Right atrium auricular region (tissue), 2 donors: Measurements from ENCODE around the gene PINLYP. TPM values are rescaled to one million over a fixed set of nuclear protein-coding genes. Genes with fewer than 3 reads are reported as not detected.

ENCODE experiments used
- DNase-seq: peaks from one replicate; pipeline ENCODE4 v3.0.0-alpha.2; 2019; ENCODE audit warnings: low spot score
- H3K27ac ChIP-seq, 2 donors: fragments of 200-600 bp; sonication (generic); 1 replicate in 1 of 2; 2 replicates in 1 of 2; pipeline ENCODE4 v1.5.1; 2016 to 2019
- H3K27me3 ChIP-seq, 2 donors: fragments of 200-600 bp; sonication (generic); one replicate each; pipeline versions ENCODE4 v1.5.1 to v1.6.0; 2017 to 2019
- H3K36me3 ChIP-seq: fragments of 200-600 bp; sonication (generic); one replicate; pipeline ENCODE4 v1.5.1; 2016
- H3K4me1 ChIP-seq, 2 donors: fragments of 200-600 bp; sonication (generic); one replicate each; pipeline versions ENCODE4 v1.5.1 to v1.6.0; 2017 to 2019
- H3K4me3 ChIP-seq, 2 donors: fragments of 200-600 bp; sonication (generic); 1 replicate in 1 of 2; 2 replicates in 1 of 2; pipeline ENCODE4 v1.5.1; 2017 to 2019; ENCODE audit warnings: mild to moderate bottlenecking in 1 of 2, moderate library complexity in 1 of 2
- H3K9me3 ChIP-seq, 2 donors: fragments of 200-600 bp; sonication (generic); one replicate each; pipeline ENCODE4 v1.5.1; 2019
- CTCF ChIP-seq, 2 donors: fragments of 200-600 bp; sonication (generic); IDR thresholded peaks; one replicate each; pipeline ENCODE4 v1.5.1; 2019; ENCODE audit warnings: antibody characterized with exemption in 2 of 2
- total RNA-seq, 2 donors: library from RNA; depleted of rRNA; stranded (reverse); fragments of >200 nt; gene quantifications; one replicate each; pipeline ENCODE4 v1.1.0, GENCODE V29; 2016

The PINLYP gene
- total RNA-seq, 2 donors from 2014 or later, result 1.6 to 4.5 TPM

- H3K36me3 ChIP-seq, result no peaks in the 10 kb centered on the region
- TF ChIP-seq CTCF (IDR thresholded peaks at IDR 0.05), result no peak
- no peaks in the 10 kb centered on the region for H3K9me3 ChIP-seq
- no peaks in the 10 kb centered on the region for H3K27me3 ChIP-seq
- DNase-seq, result no peak
- H3K27ac ChIP-seq, result no peak overlapping the region
- H3K4me1 ChIP-seq, result peaks cover 0 to 17% of the 10 kb centered on the region in 2 donors
- H3K4me3 ChIP-seq, result no peak overlapping the region
These were observed 46.5 kb downstream of the PINLYP start for GRCh38 chr19:43622070-43622469.

GRCh38 chr19:43622956-43623355, 47.4 kb downstream of the PINLYP start:
- no peak for TF ChIP-seq CTCF (IDR thresholded peaks at IDR 0.05)
- Histone ChIP-seq H3K4me1 (peaks cover 0 to 17% of the 10 kb centered on the region in 2 donors), H3K9me3 (no peaks in the 10 kb centered on the region), H3K27me3 (no peaks in the 10 kb centered on the region), H3K27ac (no peak overlapping the region), H3K4me3 (no peak overlapping the region), H3K36me3 (no peaks in the 10 kb centered on the region)
- no peak for DNase-seq

DNA sequence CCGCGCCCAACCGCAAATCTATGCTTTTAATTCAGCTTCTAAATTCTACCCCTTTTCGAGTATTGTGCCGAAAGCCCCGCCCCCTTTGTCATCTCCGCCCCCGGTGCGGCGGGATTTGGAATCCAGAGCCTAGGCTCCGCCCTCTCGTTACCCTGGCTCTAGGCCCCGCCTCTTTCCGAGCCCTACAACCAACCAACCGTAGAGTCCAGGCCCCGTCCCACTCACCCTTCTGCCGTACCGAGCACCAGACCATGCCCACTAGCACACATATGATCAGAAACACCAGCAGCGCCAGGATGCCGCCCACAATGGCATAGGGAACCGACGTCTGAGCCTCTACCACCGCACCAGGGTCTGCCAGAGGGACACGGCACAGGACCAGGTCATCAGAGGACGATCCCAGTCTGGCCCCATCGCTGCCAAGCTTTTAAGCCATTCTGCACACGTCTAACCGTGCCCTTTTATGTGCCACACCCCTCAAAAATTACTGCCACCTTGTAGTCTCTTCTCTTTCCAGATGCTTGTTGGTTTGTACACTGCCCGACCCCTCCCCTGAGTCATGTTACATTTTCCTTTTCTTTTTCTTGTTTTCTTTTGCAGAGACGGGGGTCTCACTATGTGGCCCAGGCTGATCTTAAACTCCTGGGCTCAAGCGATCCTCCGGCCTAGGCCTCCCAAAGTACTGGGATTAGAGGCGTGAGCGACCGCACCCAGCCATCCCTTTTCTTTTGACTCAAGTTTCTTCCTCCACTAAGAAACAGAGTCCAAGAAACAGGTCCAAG, 48.5 kb downstream of the PINLYP start:
- H3K4me1 ChIP-seq, result peaks cover 0 to 11% of the 10 kb centered on the region in 2 donors
- H3K4me3 ChIP-seq, result no peak overlapping the region
- no peaks in the 10 kb centered on the region for H3K9me3 ChIP-seq
- DNase-seq, result no peak
- TF ChIP-seq CTCF (IDR thresholded peaks at IDR 0.05), result no peak
- H3K27ac ChIP-seq, result no peak overlapping the region
- H3K27me3 ChIP-seq, result no peaks in the 10 kb centered on the region
- no peaks in the 10 kb centered on the region for H3K36me3 ChIP-seq

DNA sequence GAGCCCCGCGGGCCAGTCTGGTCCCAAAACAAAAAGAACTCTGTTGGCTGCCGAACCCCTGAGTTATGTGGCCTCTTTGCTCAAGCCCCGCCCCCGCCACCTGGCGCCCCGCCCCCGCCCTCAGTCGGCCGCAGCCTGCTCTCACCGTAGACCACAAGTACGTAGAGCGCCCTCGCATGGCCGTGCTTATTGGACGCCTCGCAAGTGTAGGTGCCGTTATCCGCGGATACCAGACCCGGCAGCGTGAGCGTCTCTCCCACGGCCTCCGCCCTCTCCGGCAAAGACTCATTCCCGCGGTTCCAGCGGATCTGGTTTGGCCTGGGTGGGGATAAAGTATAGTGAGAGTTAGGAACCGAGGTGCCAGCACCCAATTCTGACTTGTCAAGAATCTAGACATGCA, 49.3 kb downstream of the PINLYP start:
- no peak for DNase-seq
- Histone ChIP-seq H3K36me3 (no peaks in the 10 kb centered on the region), H3K4me1 (peaks cover 0 to 8% of the 10 kb centered on the region in 2 donors), H3K4me3 (no peak overlapping the region), H3K27me3 (no peaks in the 10 kb centered on the region), H3K9me3 (no peaks in the 10 kb centered on the region), H3K27ac (no peak overlapping the region)
- TF ChIP-seq CTCF (IDR thresholded peaks at IDR 0.05), result no peak

DNA sequence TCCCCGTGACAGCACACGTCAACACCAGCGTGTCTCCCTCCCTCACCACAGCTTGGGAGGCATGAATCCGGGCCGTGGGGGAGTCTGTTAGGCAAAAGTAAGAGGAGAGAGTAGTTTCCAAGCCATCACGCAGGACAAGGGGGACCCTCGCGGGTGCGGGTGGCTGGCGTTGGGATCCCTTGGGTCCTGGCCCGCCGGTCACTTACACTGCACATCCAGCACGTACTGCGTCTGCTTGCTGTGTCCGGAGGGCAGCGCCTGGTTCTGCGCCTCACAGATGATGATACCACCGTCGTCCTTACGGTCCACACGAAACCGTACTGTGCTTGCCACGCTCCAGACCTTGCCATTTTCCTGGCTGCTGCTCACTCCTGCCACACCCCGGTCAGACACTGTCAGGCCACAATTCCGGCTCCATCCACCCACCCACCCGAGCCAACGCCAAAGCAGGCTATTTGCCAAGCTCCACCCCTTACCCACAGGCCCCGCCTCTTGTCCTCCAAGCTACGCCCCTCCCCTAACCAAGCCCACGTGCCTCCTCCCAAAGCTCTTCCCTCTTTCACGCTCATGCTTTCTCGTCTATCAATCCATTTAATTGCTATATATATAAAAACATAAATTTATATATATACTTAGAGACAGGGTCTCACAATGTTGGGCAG, 50.4 kb downstream of the PINLYP start:
- no peaks in the 10 kb centered on the region for H3K36me3 ChIP-seq
- H3K4me1 ChIP-seq, result no peaks in the 10 kb centered on the region
- DNase-seq, result no peak
- no peak for TF ChIP-seq CTCF (IDR thresholded peaks at IDR 0.05)
- H3K27ac ChIP-seq, result no peak overlapping the region
- no peaks in the 10 kb centered on the region for H3K9me3 ChIP-seq
- no peaks in the 10 kb centered on the region for H3K27me3 ChIP-seq
- H3K4me3 ChIP-seq, result no peak overlapping the region
